Measurements from ENCODE around the gene RASGRF2. TPM values are rescaled to one million over a fixed set of nuclear protein-coding genes. Genes with fewer than 3 reads are reported as not detected.

Gene RASGRF2
- total and polyA plus RNA-seq, 11 donors: 3.6 to 16.6 (median 6.3) TPM

DNA sequence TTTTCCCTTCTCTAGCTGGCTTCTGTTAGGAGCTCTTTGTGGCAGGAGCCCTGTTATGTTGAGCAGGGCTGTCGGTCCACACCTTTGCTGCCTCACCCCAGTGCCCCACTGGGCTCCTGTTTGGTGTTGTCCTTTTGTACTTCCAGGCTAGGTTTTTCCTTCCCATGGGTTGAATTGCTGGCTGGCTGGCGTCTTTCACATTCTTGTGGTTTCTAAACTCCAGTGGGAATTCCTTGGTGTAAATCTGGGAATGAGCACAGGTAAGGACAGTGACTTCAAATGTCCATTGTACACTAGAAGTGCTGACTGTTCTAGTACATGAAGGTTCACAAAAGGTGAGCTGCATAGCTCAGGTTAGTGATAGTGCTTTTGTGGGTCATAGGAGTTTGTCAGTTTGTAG is 30.4 kb downstream of the RASGRF2 start:
- no peak overlapping the region for H3K4me3 ChIP-seq
- WGBS, 4 donors: 78 to 85% (median 80%) methylated on average over 2 of the region's 2 CpGs
- no peaks in the 10 kb centered on the region for H3K36me3 ChIP-seq
- TF ChIP-seq, protein P1, sequence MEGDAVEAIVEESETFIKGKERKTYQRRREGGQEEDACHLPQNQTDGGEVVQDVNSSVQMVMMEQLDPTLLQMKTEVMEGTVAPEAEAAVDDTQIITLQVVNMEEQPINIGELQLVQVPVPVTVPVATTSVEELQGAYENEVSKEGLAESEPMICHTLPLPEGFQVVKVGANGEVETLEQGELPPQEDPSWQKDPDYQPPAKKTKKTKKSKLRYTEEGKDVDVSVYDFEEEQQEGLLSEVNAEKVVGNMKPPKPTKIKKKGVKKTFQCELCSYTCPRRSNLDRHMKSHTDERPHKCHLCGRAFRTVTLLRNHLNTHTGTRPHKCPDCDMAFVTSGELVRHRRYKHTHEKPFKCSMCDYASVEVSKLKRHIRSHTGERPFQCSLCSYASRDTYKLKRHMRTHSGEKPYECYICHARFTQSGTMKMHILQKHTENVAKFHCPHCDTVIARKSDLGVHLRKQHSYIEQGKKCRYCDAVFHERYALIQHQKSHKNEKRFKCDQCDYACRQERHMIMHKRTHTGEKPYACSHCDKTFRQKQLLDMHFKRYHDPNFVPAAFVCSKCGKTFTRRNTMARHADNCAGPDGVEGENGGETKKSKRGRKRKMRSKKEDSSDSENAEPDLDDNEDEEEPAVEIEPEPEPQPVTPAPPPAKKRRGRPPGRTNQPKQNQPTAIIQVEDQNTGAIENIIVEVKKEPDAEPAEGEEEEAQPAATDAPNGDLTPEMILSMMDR (IDR thresholded peaks at IDR 0.05): no peak
- H3K9me3 ChIP-seq: no peaks in the 10 kb centered on the region
- DNase-seq (no peak), ATAC-seq (no peak)
- H3K27me3 ChIP-seq: no peaks in the 10 kb centered on the region
- no peak overlapping the region for H3K27ac ChIP-seq
- peaks cover 0 to 29% (median 7%) of the 10 kb centered on the region in 12 donors for H3K4me1 ChIP-seq
- intact Hi-C loops (cut with DNase I): no loop called here

- WGBS, 4 donors: 83 to 100% (median 96%) methylated on average over 1 of the region's 1 CpG
- H3K4me3 ChIP-seq: no peak overlapping the region
- no peaks in the 10 kb centered on the region for H3K36me3 ChIP-seq
- H3K27ac ChIP-seq: no peak overlapping the region
- H3K9me3 ChIP-seq: no peaks in the 10 kb centered on the region
- DNase-seq: no peak
- no peak for ATAC-seq
- no peak for TF ChIP-seq POLR2A (IDR thresholded peaks at IDR 0.05)
- TF ChIP-seq, protein P1 (IDR thresholded peaks at IDR 0.05): no peak
- no peaks in the 10 kb centered on the region for H3K27me3 ChIP-seq
- peaks cover 0 to 29% (median 7%) of the 10 kb centered on the region in 12 donors for H3K4me1 ChIP-seq
- intact Hi-C loops (cut with DNase I): no loop called here
Observed at GRCh38 chr5:80990971-80991370, 30.8 kb downstream of the RASGRF2 start.

- no peaks in the 10 kb centered on the region for H3K9me3 ChIP-seq
- peaks cover 0 to 10% (median 0%) of the 10 kb centered on the region in 12 donors for H3K4me1 ChIP-seq
- H3K27me3 ChIP-seq: no peaks in the 10 kb centered on the region
- intact Hi-C loops (cut with DNase I): no loop called here
- H3K36me3 ChIP-seq: no peaks in the 10 kb centered on the region
- TF ChIP-seq, protein P1 (IDR thresholded peaks at IDR 0.05): no peak
- TF ChIP-seq POLR2A (IDR thresholded peaks at IDR 0.05): no peak
- no peak for ATAC-seq
- WGBS, 4 donors: 93 to 98% (median 96%) methylated on average over 2 of the region's 2 CpGs
- no peak for DNase-seq
- no peak overlapping the region for H3K4me3 ChIP-seq
- H3K27ac ChIP-seq: no peak overlapping the region
Observed at GRCh38 chr5:80995908-80996307, 35.7 kb downstream of the RASGRF2 start.

- no peaks in the 10 kb centered on the region for H3K27me3 ChIP-seq
- H3K4me3 ChIP-seq: no peak overlapping the region
- H3K36me3 ChIP-seq: no peaks in the 10 kb centered on the region
- WGBS, 4 donors: 46 to 63% (median 59%) methylated on average over 5 of the region's 5 CpGs
- intact Hi-C loops (cut with DNase I): no loop called here
- DNase-seq (no peak), ATAC-seq (no peak)
- H3K4me1 ChIP-seq: peaks cover 0 to 14% (median under 1%) of the 10 kb centered on the region in 12 donors
- no peak overlapping the region for H3K27ac ChIP-seq
- TF ChIP-seq POLR2A (IDR thresholded peaks at IDR 0.05): no peak
- TF ChIP-seq, protein P1 (IDR thresholded peaks at IDR 0.05): no peak
- no peaks in the 10 kb centered on the region for H3K9me3 ChIP-seq
Observed at GRCh38 chr5:80998590-80998979, 38.4 kb downstream of the RASGRF2 start.
